Cardiac muscle cell (in vitro differentiated cells and primary cell): Measurements from ENCODE around the gene TMEM185B. TPM values are rescaled to one million over a fixed set of nuclear protein-coding genes. Genes with fewer than 3 reads are reported as not detected.
"Not testable (repeated sequence)": the region's sequence is repeated elsewhere in the genome, so short reads cannot be mapped to it uniquely, and the experiment has no call there.

Experiments
- DNase-seq, 2 donors: peaks; one replicate each; pipeline versions ENCODE4 v3.0.0 to v3.0.0-alpha.2; 2010 to 2017; ENCODE audit warnings: low read depth in 1 of 2, low spot score in 1 of 2
- H3K27ac ChIP-seq: fragments of 200-600 bp; sonication (generic); 2 replicates; pipeline ENCODE4 v1.5.1; 2016
- H3K27me3 ChIP-seq: fragments of 200-600 bp; sonication (generic); 2 replicates; pipeline ENCODE4 v1.6.0; 2016; ENCODE audit warnings: control low read depth
- H3K36me3 ChIP-seq: fragments of 200-600 bp; sonication (generic); 2 replicates; pipeline ENCODE4 v1.5.1; 2016; ENCODE audit warnings: control low read depth
- H3K4me1 ChIP-seq: fragments of 200-600 bp; sonication (generic); 2 replicates; pipeline ENCODE4 v1.8.1; 2017; ENCODE audit warnings: low read depth, mild to moderate bottlenecking, mixed run types
- H3K4me3 ChIP-seq: fragments of 200-600 bp; sonication (generic); 2 replicates; pipeline ENCODE4 v1.5.1; 2016; ENCODE audit warnings: mild to moderate bottlenecking
- H3K9me3 ChIP-seq: fragments of 200-600 bp; sonication (generic); 2 replicates; pipeline ENCODE4 v1.5.1; 2017; ENCODE audit warnings: low read depth, mild to moderate bottlenecking, control low read depth
- CTCF ChIP-seq: IDR thresholded peaks from 2 replicates; pipeline ENCODE4 v1.5.1; 2012; ENCODE audit warnings: low read depth, mild to moderate bottlenecking, low read length
- polyA plus RNA-seq: library from polyadenylated mRNA; unstranded; fragments of >200 nt; fragmentation: Nextera tagmentation; extraction: Ambion mirVana; gene quantifications from 2 replicates; pipeline ENCODE4 v1.2.1, GENCODE V29; 2016
- total RNA-seq: library from RNA; depleted of rRNA; stranded (reverse); fragments of >200 nt; gene quantifications from 2 replicates; pipeline ENCODE4 v1.2.3, GENCODE V29; 2016

Gene TMEM185B
- total and polyA plus RNA-seq, 2 experiments from 2014 or later = 21.3 to 43.4 TPM

GRCh38 chr2:120238728-120239487 is 15.7 kb upstream of the TMEM185B start:
- no peak overlapping the region for H3K27ac ChIP-seq
- no peak overlapping the region for H3K4me3 ChIP-seq
- H3K36me3 ChIP-seq = no peaks in the 10 kb centered on the region
- no peaks in the 10 kb centered on the region for H3K4me1 ChIP-seq
- H3K9me3 ChIP-seq = no peaks in the 10 kb centered on the region
- peak in 1 of 2 donors; percentile 48 for DNase-seq
- no peak for TF ChIP-seq CTCF
- no peaks in the 10 kb centered on the region for H3K27me3 ChIP-seq

- DNase-seq = peak in 1 of 2 donors; percentile 60
- no peaks in the 10 kb centered on the region for H3K9me3 ChIP-seq
- no peak overlapping the region for H3K27ac ChIP-seq
- TF ChIP-seq CTCF = no peak
- H3K4me1 ChIP-seq = no peaks in the 10 kb centered on the region
- H3K36me3 ChIP-seq = no peaks in the 10 kb centered on the region
- no peaks in the 10 kb centered on the region for H3K27me3 ChIP-seq
- no peak overlapping the region for H3K4me3 ChIP-seq
Measured at GRCh38 chr2:120237491-120237902, 14.3 kb upstream of the TMEM185B start.

GRCh38 chr2:120236791-120237190 is 13.6 kb upstream of the TMEM185B start:
- no peak for TF ChIP-seq CTCF
- no peak overlapping the region for H3K4me3 ChIP-seq
- no peak for DNase-seq
- no peaks in the 10 kb centered on the region for H3K36me3 ChIP-seq
- no peaks in the 10 kb centered on the region for H3K27me3 ChIP-seq
- H3K27ac ChIP-seq = no peak overlapping the region
- no peaks in the 10 kb centered on the region for H3K9me3 ChIP-seq
- no peaks in the 10 kb centered on the region for H3K4me1 ChIP-seq

GRCh38 chr2:120236316-120236715 is 13.1 kb upstream of the TMEM185B start:
- no peaks in the 10 kb centered on the region for H3K9me3 ChIP-seq
- no peak overlapping the region for H3K27ac ChIP-seq
- TF ChIP-seq CTCF = no peak
- H3K36me3 ChIP-seq = no peaks in the 10 kb centered on the region
- no peak for DNase-seq
- H3K4me3 ChIP-seq = no peak overlapping the region
- H3K27me3 ChIP-seq = no peaks in the 10 kb centered on the region
- H3K4me1 ChIP-seq = no peaks in the 10 kb centered on the region

GRCh38 chr2:120235681-120236080 is 12.5 kb upstream of the TMEM185B start:
- H3K4me1 ChIP-seq = no peaks in the 10 kb centered on the region
- H3K27ac ChIP-seq = no peak overlapping the region
- no peak overlapping the region for H3K4me3 ChIP-seq
- H3K27me3 ChIP-seq = no peaks in the 10 kb centered on the region
- no peaks in the 10 kb centered on the region for H3K36me3 ChIP-seq
- DNase-seq = no peak
- H3K9me3 ChIP-seq = no peaks in the 10 kb centered on the region
- no peak for TF ChIP-seq CTCF

- not testable (repeated sequence) for H3K9me3 ChIP-seq, H3K36me3 ChIP-seq, H3K4me3 ChIP-seq, H3K27me3 ChIP-seq, H3K4me1 ChIP-seq, H3K27ac ChIP-seq, DNase-seq
Measured at GRCh38 chr2:120235158-120235557, 12.0 kb upstream of the TMEM185B start.
